ENCODE measurements around the gene CNKSR3.

Gene CNKSR3

DNA sequence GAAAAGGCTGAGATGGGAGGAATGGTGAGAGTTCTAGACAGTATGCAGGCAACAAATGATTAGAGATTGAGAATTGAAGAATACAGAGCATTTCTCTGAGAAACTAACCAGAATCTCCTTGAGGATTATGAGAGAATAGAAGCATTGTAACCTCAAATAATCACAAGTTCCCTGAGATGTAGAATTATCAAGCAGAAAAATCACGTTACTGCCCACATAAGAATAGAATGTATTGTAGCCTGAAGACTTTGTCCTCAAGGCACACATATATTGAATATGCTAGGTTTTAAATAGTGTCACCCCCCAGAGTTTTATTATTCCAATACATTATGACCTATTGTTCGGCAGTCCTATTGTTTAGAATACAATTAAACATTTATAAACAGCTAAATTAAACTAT lies 57.2 kb downstream of the CNKSR3 start:
- no peak for DNase-seq (ENCODE audit: low read depth in 1 of 2, low spot score in 1 of 2)
- Histone ChIP-seq H3K27ac (replicated peaks) (no peak overlapping the region), H3K4me3 (replicated peaks; ENCODE audit: insufficient read depth, low read length) (no peak overlapping the region), H3K27me3 (ENCODE audit: insufficient read depth, poor library complexity, severe bottlenecking) (no peaks in the 10 kb centered on the region)
- TF ChIP-seq SPI1 (IDR thresholded peaks at IDR 0.05; ENCODE audit: borderline replicate concordance, low read depth): no peak
- TF ChIP-seq POLR2AphosphoS5 (IDR thresholded peaks at IDR 0.05; ENCODE audit: low read depth): no peak
- TF ChIP-seq, protein P1, sequence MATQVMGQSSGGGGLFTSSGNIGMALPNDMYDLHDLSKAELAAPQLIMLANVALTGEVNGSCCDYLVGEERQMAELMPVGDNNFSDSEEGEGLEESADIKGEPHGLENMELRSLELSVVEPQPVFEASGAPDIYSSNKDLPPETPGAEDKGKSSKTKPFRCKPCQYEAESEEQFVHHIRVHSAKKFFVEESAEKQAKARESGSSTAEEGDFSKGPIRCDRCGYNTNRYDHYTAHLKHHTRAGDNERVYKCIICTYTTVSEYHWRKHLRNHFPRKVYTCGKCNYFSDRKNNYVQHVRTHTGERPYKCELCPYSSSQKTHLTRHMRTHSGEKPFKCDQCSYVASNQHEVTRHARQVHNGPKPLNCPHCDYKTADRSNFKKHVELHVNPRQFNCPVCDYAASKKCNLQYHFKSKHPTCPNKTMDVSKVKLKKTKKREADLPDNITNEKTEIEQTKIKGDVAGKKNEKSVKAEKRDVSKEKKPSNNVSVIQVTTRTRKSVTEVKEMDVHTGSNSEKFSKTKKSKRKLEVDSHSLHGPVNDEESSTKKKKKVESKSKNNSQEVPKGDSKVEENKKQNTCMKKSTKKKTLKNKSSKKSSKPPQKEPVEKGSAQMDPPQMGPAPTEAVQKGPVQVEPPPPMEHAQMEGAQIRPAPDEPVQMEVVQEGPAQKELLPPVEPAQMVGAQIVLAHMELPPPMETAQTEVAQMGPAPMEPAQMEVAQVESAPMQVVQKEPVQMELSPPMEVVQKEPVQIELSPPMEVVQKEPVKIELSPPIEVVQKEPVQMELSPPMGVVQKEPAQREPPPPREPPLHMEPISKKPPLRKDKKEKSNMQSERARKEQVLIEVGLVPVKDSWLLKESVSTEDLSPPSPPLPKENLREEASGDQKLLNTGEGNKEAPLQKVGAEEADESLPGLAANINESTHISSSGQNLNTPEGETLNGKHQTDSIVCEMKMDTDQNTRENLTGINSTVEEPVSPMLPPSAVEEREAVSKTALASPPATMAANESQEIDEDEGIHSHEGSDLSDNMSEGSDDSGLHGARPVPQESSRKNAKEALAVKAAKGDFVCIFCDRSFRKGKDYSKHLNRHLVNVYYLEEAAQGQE (IDR thresholded peaks at IDR 0.05; ENCODE audit: insufficient replicate concordance, low read depth): no peak
- TF ChIP-seq, protein P2, sequence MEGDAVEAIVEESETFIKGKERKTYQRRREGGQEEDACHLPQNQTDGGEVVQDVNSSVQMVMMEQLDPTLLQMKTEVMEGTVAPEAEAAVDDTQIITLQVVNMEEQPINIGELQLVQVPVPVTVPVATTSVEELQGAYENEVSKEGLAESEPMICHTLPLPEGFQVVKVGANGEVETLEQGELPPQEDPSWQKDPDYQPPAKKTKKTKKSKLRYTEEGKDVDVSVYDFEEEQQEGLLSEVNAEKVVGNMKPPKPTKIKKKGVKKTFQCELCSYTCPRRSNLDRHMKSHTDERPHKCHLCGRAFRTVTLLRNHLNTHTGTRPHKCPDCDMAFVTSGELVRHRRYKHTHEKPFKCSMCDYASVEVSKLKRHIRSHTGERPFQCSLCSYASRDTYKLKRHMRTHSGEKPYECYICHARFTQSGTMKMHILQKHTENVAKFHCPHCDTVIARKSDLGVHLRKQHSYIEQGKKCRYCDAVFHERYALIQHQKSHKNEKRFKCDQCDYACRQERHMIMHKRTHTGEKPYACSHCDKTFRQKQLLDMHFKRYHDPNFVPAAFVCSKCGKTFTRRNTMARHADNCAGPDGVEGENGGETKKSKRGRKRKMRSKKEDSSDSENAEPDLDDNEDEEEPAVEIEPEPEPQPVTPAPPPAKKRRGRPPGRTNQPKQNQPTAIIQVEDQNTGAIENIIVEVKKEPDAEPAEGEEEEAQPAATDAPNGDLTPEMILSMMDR (IDR thresholded peaks at IDR 0.05; ENCODE audit: insufficient read depth, low read length): no peak
- no peak for TF ChIP-seq GABPA (IDR thresholded peaks at IDR 0.05; ENCODE audit: low read depth)

DNA sequence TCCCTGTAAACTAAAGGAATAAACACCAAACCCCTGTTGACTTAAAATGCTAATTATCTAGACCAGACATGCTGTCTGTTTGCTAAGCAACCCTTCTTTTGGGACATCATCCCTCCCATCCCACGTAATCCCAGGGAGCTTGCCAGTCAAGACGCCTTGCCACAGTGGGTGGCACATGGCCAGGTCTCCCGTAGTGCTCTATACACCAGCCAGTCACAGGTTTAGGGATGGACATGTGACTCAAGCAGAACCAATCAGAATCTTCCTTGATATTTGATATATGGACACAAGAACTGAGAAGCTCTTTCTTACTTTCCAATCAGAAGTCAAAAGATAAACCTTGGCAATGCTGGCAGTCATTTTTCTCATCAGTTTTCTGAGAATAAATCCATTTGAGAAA lies 60.0 kb downstream of the CNKSR3 start:
- DNase-seq (ENCODE audit: low read depth in 1 of 2, low spot score in 1 of 2): no peak
- no peak for TF ChIP-seq POLR2AphosphoS5 (IDR thresholded peaks at IDR 0.05; ENCODE audit: low read depth)
- Histone ChIP-seq H3K27ac (replicated peaks) (no peak overlapping the region), H3K27me3 (ENCODE audit: insufficient read depth, poor library complexity, severe bottlenecking) (no peaks in the 10 kb centered on the region), H3K4me3 (replicated peaks; ENCODE audit: insufficient read depth, low read length) (no peak overlapping the region)

DNA sequence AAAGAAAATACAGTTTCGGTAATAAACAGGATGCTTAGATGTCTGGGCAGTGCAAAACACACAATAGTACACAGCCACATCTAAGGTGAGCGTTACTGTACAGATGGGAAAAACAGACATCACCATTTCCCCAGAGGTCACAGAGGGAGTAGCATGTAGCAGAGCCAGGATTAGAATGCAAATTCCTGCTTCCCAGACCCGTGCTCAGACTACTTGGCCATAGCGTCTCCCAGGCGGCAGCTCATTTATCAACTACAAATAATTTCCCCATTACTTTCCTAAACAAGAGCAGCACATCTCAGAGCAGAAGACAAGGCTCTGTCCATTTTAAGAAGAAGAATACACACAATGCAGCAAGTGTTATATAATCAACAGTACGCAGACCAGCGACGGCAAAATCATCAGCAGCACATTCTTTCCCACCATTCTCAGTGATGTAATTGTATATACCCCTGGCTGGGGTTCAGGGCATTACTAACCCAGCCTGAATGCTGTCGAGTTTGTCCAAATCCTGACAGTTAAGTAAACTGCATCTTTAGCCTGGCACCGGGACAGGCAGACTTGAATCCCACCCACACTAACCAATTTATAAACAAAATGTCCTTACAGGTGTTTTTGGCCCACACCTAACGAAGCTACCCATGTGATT lies 61.9 kb downstream of the CNKSR3 start:
- TF ChIP-seq, protein P1 (IDR thresholded peaks at IDR 0.05; ENCODE audit: insufficient replicate concordance, low read depth): no peak
- TF ChIP-seq POLR2AphosphoS5 (IDR thresholded peaks at IDR 0.05; ENCODE audit: low read depth): no peak
- no peak for TF ChIP-seq GABPA (IDR thresholded peaks at IDR 0.05; ENCODE audit: low read depth)
- DNase-seq (ENCODE audit: low read depth in 1 of 2, low spot score in 1 of 2): no peak
- H3K27ac ChIP-seq (replicated peaks): no peak overlapping the region
- H3K4me3 ChIP-seq (replicated peaks; ENCODE audit: insufficient read depth, low read length): no peak overlapping the region
- no peaks in the 10 kb centered on the region for H3K27me3 ChIP-seq (ENCODE audit: insufficient read depth, poor library complexity, severe bottlenecking)

DNA sequence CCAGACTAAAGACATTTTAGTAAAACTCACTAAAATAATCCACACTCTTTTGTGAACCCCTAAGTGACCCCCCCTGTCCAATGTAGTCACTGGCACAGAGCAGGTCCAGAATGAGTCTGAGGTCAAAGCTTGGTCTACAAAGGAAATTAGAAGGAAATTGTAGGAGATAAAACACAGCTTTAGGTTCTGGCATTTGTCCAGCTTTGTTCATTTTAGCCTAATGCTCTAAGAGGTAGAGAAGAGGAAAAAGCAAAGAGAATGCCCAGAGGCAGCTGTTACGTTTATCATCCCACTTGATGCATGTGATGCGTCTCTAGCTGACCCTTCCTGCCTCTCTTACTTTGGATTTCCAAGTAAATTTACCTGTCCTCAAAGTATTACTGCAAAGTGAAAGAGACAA lies 62.5 kb downstream of the CNKSR3 start:
- no peak overlapping the region for H3K27ac ChIP-seq (replicated peaks)
- no peak for TF ChIP-seq POLR2AphosphoS5 (IDR thresholded peaks at IDR 0.05; ENCODE audit: low read depth)
- TF ChIP-seq SPI1 (IDR thresholded peaks at IDR 0.05; ENCODE audit: borderline replicate concordance, low read depth): no peak
- TF ChIP-seq GABPA (IDR thresholded peaks at IDR 0.05; ENCODE audit: low read depth): no peak
- TF ChIP-seq, protein P1 (IDR thresholded peaks at IDR 0.05; ENCODE audit: insufficient replicate concordance, low read depth): no peak
- TF ChIP-seq, protein P2 (IDR thresholded peaks at IDR 0.05; ENCODE audit: insufficient read depth, low read length): no peak
- DNase-seq (ENCODE audit: low read depth in 1 of 2, low spot score in 1 of 2): no peak
- no peak overlapping the region for H3K4me3 ChIP-seq (replicated peaks; ENCODE audit: insufficient read depth, low read length)
- H3K27me3 ChIP-seq (ENCODE audit: insufficient read depth, poor library complexity, severe bottlenecking): no peaks in the 10 kb centered on the region

All from HL-60 (cell line).